Epithelial cell of proximal tubule (primary cell): ENCODE measurements around the gene SERPINA6. TPM values are rescaled to one million over a fixed set of nuclear protein-coding genes. Genes with fewer than 3 reads are reported as not detected.
A peak's percentile ranks its signal among the peaks of the same experiment; 100 is the strongest.
"Not testable (repeated sequence)": the region's sequence is repeated elsewhere in the genome, so short reads cannot be mapped to it uniquely, and the experiment has no call there.

Experiments
- DNase-seq: peaks from one replicate; pipeline ENCODE4 v3.0.0-alpha.2; 2011; ENCODE audit warnings: low read depth
- H3K4me3 ChIP-seq: 2 replicates; pipeline ENCODE4 v1.5.1; 2011; ENCODE audit warnings: low read depth, mild to moderate bottlenecking, low read length
- total RNA-seq: library from RNA; depleted of rRNA; stranded (reverse); fragments of >200 nt; gene quantifications from 2 replicates; pipeline ENCODE4 v1.2.3, GENCODE V29; 2015
- TF ChIP-seq, protein P1 (sequence below): conservative IDR thresholded peaks from 2 replicates; pipeline ENCODE4 v1.5.1; 2012; ENCODE audit warnings: low read depth, mild to moderate bottlenecking, low read length

Gene SERPINA6, protein sequence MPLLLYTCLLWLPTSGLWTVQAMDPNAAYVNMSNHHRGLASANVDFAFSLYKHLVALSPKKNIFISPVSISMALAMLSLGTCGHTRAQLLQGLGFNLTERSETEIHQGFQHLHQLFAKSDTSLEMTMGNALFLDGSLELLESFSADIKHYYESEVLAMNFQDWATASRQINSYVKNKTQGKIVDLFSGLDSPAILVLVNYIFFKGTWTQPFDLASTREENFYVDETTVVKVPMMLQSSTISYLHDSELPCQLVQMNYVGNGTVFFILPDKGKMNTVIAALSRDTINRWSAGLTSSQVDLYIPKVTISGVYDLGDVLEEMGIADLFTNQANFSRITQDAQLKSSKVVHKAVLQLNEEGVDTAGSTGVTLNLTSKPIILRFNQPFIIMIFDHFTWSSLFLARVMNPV
- total RNA-seq: 0.81 and 1.4 TPM in 2 replicates

DNA sequence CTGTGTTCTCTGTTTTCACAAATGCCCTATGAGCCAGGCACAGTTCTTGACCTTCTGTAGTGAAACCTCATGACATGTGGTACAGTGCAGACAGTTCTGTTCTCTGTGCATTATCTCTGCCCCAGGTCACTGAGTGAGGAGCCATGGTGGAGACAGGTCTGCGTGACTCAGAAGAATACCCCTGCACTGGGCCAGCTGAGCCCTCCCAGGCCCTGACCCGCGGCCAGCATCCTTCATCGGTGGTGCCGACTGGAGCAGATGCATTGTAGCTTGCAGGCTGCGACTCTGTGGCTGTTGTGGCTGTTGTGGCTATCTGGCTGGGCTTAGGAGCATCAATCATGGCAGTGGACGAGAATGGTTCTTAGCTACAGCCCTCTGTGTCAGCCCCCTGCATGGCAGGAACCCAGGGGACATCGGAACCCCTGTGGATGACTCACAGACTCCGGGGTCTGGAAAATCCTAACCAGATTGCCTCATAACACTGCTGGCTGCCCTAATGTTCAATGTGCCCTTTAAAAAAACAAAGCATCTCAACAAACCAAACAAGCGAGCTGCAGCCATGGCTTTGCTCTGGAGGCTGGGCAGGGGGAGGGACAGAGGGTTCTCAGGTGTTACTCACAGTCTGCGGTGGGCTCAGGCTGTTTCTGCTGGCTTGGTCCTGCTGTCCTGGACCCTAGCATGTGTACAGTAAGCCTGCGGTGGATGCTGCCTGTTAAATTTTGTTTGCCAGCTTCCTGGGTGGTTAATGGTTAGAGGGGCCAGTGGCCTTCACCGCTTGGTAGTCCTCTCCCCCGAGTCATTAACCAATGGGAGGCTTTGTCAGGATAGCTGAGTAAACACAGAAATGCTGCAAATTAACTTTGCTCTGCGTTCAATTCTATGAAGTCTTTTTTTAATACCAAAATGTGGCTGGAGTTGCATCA is at the start of gene SERPINA6:
TSS of gene SERPINA6 (minus strand) at position 689 of the 923 bp plus-strand sequence. CDS start 8,688 bp downstream, outside the sequence.
- DNase-seq: peak; percentile 61
- peak within 1 kb of the TSS; percentile 27 for H3K4me3 ChIP-seq
- TF ChIP-seq, protein P1, sequence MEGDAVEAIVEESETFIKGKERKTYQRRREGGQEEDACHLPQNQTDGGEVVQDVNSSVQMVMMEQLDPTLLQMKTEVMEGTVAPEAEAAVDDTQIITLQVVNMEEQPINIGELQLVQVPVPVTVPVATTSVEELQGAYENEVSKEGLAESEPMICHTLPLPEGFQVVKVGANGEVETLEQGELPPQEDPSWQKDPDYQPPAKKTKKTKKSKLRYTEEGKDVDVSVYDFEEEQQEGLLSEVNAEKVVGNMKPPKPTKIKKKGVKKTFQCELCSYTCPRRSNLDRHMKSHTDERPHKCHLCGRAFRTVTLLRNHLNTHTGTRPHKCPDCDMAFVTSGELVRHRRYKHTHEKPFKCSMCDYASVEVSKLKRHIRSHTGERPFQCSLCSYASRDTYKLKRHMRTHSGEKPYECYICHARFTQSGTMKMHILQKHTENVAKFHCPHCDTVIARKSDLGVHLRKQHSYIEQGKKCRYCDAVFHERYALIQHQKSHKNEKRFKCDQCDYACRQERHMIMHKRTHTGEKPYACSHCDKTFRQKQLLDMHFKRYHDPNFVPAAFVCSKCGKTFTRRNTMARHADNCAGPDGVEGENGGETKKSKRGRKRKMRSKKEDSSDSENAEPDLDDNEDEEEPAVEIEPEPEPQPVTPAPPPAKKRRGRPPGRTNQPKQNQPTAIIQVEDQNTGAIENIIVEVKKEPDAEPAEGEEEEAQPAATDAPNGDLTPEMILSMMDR: no peak

DNA sequence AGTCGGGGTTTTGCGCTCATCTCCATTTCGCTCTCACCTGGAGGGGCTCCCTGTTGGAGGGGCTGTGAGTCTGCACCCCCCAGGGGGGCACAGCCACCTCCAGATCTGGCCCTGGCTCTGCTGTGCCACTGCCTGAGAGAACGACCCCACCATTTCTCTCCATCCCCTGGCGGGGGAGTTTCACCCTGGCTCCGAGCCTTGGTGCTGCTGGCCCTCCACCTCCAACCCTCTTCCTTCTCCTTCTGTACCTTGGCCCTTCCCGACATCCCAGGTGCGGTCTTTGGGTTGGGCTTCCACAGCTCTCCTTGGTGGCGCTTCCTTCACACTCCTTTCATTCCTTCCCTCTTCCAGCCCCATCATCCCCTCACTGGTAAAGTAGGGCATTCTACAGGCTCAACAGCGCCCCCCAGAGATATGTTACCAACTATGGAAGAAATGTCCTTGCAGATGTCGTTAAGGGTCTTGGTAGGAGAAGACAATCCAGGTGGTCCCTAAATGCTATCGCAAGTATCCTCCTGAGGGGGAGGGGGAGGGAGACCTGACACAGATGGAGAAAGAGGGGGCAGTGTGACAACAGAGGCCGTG is 49.0 kb upstream of the SERPINA6 start:
- TF ChIP-seq, protein P1: peak; percentile 35
- no peak overlapping the region for H3K4me3 ChIP-seq
- no peak for DNase-seq

DNA sequence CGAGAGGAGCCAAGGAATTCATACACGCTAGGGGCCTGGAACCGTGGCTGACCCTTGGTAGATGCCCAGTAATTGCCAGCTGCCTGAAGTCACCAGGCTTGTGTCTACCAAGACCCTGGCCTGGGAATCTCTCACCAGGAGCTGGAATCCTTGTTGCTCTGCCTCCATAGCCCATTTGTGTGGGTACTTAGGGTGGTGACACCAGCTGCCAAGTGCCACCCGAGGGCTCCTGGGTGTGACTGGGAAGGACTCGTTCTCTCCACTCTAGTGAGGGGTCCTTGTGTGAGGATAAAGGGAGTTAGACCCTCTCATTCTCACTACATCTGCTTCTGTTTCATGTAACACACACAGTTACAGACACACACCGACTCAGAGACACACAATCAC is 47.4 kb upstream of the SERPINA6 start:
- H3K4me3 ChIP-seq: no peak overlapping the region
- no peak for DNase-seq
- TF ChIP-seq, protein P1: no peak

DNA sequence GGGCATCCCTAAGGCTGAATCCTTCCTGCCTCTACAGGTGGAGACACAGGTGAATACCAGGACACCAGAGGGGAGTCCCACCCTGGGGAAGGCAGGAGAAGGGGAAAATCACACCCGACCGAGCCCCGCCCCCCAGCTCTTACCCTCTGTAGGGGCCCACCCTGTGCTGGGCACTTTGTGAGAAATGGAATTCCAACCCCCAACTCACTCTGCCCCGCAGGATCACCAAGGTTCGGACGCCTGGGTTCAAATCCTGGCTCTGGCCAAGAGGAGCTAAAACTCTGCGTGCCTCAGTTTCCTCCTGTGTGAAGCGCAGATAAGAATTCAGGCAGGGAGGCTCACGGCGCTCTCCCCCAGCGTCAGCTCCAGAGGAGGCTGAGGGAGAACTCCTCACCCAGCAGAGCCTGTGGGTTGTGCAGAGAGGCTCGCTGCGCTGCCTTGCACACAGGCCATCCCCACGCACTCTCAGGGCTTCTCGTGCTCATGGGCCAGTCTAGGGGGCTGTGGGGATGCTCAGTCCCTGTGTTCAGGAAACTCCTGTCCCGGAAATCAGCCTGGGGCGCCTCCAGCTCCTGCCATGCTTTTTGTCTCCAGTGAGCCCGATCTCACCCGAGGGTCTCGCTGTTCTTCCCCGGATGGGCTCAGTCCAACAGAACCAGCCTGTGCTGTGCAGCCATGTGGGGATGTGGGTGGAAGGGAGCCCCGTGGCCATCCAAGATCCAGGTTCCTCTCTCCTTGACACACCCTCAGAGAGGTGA is 46.8 kb upstream of the SERPINA6 start:
- DNase-seq, H3K4me3 ChIP-seq: not testable (repeated sequence)

DNA sequence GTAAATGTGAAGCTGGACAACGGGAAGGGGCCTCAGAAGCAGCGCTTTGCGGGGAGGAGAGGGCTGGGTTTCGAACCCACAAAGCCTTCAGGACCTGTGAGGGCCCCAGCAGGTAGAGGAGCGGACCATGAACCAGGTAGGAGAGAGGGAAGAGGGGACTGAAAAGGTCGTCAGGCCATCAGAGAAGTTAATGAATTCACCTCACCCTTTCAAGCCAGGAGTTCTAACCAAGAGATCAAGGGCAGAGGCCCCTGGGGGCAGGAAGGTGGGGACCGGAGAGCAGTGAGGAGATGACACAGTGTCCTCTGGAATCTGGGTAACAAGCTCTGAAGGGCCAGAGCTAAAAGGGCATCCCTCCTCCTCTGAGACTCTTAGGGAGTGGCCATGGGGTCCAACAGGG is 45.8 kb upstream of the SERPINA6 start:
- no peak overlapping the region for H3K4me3 ChIP-seq
- TF ChIP-seq, protein P1: no peak
- DNase-seq: no peak

DNA sequence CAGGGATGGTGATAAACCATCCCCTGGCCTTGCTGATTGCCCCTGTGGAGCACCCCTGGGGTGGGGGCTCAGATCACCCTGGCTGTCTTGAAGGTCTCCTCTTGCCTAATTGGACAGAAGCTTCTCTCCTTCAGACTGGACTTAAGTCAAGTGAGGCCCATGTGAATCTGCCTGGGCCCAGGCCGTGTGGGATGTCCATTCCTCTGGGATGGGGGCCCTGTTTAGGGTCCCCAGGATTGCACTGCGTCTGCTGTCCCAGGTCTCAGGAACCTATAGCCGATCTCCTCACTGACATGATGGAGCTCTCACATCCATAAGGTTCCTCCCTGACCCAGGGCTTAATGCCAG is 45.1 kb upstream of the SERPINA6 start:
- TF ChIP-seq, protein P1: no peak
- no peak for DNase-seq
- no peak overlapping the region for H3K4me3 ChIP-seq
